Fibroblast of mammary gland (primary cell): ENCODE results near the gene EDEM1.

Source experiments
- DNase-seq: peaks from one replicate; pipeline ENCODE4 v3.0.0-alpha.2; 2010; ENCODE audit warnings: low read depth
- H3K4me3 ChIP-seq: 2 replicates; pipeline ENCODE4 v1.5.1; 2011; ENCODE audit warnings: low read depth, mild to moderate bottlenecking, low read length, moderate library complexity; ENCODE audit not compliant: control insufficient read depth
- TF ChIP-seq, protein P1 (sequence below): conservative IDR thresholded peaks from 2 replicates; pipeline ENCODE4 v1.5.1; 2011; ENCODE audit warnings: low read depth, low read length, inconsistent platforms; ENCODE audit not compliant: control insufficient read depth, insufficient read depth

Gene EDEM1

DNA sequence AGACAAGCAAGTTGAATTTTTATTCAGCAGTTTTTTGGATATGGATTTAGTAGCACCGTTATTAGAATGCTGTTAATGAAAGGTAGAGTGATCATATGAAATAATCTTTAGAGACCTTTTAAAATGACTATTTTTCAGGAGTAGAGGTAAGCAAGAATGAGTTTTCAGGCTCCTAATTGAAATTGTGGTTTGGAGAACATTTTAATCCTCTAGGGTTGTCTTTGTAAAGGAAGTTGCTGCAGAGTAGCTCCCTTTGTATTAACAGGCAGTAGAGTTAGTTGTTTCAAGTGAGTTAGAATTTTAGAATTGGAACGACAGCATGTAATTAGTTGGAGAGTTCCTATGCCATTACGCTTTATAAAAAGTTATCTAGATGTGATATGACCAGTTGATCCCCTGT lies 27.2 kb upstream of the EDEM1 start:
- TF ChIP-seq, protein P1, sequence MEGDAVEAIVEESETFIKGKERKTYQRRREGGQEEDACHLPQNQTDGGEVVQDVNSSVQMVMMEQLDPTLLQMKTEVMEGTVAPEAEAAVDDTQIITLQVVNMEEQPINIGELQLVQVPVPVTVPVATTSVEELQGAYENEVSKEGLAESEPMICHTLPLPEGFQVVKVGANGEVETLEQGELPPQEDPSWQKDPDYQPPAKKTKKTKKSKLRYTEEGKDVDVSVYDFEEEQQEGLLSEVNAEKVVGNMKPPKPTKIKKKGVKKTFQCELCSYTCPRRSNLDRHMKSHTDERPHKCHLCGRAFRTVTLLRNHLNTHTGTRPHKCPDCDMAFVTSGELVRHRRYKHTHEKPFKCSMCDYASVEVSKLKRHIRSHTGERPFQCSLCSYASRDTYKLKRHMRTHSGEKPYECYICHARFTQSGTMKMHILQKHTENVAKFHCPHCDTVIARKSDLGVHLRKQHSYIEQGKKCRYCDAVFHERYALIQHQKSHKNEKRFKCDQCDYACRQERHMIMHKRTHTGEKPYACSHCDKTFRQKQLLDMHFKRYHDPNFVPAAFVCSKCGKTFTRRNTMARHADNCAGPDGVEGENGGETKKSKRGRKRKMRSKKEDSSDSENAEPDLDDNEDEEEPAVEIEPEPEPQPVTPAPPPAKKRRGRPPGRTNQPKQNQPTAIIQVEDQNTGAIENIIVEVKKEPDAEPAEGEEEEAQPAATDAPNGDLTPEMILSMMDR = no peak
- DNase-seq = no peak
- no peak overlapping the region for H3K4me3 ChIP-seq

DNA sequence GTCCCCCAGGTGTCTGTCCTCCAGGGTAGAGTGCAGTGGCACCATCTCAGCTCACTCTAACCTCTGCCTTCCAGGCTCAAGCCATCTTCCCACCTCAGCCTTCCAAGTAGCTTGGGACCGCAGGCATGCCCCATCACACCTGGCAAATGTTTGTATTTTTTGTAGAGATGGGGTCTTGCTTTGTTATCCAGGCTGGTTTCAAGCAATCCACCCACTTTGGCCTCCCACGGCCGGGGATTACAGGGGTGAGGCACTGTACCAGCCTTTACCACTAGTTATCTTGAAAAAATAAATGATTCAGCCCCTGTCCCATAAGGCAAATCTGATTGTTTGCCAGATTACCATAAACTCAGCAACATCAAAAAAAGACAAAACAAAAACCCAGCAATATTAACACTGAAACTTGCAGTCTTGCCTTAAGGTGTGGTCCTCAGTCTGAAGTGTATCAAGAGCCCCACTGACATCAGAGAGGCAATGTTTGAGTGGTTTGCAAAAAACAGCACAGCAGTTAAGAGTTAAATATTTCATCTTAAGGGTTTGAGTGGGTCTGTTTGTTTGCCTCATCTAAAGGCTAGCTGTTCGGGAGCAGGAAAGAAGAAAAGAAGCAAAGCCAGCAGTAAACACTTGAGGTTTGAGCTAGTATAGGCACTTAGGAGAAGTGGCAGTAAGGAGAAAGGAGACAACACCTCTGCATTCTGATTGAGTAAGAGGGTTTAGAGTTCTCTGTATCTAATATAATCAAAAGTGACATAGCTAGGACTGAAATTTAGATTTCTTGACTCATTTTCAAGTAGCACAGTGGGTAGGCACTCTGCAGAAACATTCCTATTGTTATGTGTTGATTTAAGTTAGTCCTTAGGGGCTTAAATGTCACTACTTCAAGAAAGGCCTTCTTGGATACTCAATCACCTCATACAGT lies 26.3 kb upstream of the EDEM1 start:
- DNase-seq = no peak
- TF ChIP-seq, protein P1 = no peak
- no peak overlapping the region for H3K4me3 ChIP-seq

DNA sequence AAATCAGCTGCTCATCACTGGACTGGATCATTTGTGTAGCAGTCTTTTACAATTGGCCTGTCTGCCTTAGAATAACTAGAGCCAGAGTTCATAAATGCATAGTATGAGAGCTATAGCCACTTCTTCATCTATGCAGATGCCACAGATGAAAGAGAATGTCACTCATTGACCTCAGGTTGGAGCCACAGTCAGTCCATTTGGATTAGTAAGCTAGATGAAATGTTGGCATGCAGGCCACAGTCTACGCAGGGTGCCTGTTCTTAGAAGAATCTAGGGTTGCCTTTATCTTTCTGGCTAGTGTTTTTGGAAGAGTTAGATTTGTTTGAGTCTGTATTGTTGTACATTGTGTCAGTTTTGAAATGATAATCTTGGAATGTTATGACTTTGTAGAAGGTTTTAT lies 25.4 kb upstream of the EDEM1 start:
- DNase-seq = peak; percentile 42
- TF ChIP-seq, protein P1 = no peak
- no peak overlapping the region for H3K4me3 ChIP-seq

DNA sequence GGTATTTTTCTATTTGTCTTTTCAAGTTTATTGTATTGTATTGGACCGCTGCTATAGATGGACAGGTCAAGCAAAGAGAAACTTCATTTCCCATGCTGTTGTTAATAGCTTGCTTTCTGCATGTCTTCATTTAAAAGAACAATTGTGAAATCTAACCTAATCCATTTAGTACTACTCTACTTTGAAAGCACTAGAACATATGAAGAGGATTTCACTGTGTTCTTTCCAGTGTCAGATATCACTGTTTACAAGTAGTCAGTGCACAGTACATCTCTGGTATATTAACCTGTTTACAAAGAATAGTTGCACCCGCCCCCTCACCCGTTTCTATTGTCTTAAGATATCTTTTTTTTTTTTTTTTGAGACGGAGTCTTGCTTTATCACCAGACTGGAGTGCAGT lies 21.8 kb upstream of the EDEM1 start:
- no peak for DNase-seq
- TF ChIP-seq, protein P1 = no peak

DNA sequence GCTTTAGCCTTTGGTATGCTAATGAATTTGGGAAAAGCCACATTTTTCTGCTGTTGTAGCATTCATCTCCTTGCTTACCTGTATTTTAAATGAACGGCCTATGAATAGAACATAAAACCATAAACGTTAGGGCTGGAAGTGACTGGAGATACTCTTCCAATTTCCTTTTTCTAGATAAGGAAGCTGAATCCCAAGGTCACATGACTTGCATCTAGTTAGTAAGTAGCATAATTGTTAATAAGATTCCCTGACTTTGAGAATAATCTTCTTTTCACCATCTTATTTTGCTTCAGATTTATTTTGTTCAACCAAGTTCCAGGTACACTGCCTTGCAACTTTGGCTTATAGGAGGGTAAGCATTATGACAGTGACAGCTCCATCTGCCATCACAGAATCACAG lies 20.7 kb upstream of the EDEM1 start:
- H3K4me3 ChIP-seq = no peak overlapping the region
- no peak for DNase-seq
- TF ChIP-seq, protein P1 = no peak

More for the DNA sequence above, 21.8 kb upstream of the EDEM1 start:
- H3K4me3 ChIP-seq = no peak overlapping the region

DNA sequence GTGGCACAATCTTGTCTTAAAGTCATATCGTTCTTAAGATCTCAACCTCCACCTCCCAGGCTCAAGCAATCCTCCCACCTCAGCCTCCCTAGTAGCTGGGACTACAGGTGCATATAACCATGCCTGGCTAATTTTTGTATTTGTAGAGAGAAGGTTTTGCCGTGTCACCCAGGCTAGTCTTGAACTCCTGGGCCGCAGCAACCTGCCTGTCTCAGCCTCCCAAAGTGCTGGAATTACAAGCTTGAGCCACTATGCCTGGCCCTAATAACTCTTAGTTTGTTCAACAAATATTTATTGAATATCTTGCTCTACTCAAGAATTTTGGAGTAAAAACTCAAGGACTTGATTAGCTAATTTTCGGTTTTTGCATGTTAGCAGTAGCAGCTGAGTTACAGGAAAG lies 19.4 kb upstream of the EDEM1 start:
- no peak overlapping the region for H3K4me3 ChIP-seq
- no peak for DNase-seq
- TF ChIP-seq, protein P1 = no peak
